SJSA1 (cell line): ENCODE results near the gene TBPL2. TPM values are rescaled to one million over a fixed set of nuclear protein-coding genes. Genes with fewer than 3 reads are reported as not detected.

ENCODE experiments used
- DNase-seq, 2 experiments: peaks; one replicate each; pipeline ENCODE4 v3.0.0-alpha.2; 2015 to 2020; ENCODE audit warnings: low spot score in 2 of 2, low read depth in 1 of 2
- H3K27ac ChIP-seq: fragments of 250-450 bp; sonication (Bioruptor Pico); 2 replicates; pipeline ENCODE4 v1.5.1; 2020; ENCODE audit warnings: mild to moderate bottlenecking, moderate library complexity
- H3K27me3 ChIP-seq: fragments of 250-450 bp; sonication (Bioruptor Pico); replicated peaks from 2 replicates; pipeline ENCODE4 v1.5.1; 2020; ENCODE audit warnings: mild to moderate bottlenecking, moderate library complexity
- H3K36me3 ChIP-seq: fragments of 250-450 bp; sonication (Bioruptor Pico); 2 replicates; pipeline ENCODE4 v1.5.1; 2020; ENCODE audit warnings: mild to moderate bottlenecking
- H3K4me1 ChIP-seq: fragments of 250-450 bp; sonication (Bioruptor Pico); replicated peaks from 2 replicates; pipeline ENCODE4 v1.6.1; 2021; ENCODE audit warnings: mild to moderate bottlenecking
- H3K4me3 ChIP-seq: fragments of 250-450 bp; sonication (Bioruptor Pico); 2 replicates; pipeline ENCODE4 v1.5.1; 2020; ENCODE audit warnings: mild to moderate bottlenecking
- H3K9me3 ChIP-seq: fragments of 250-450 bp; sonication (Bioruptor Pico); replicated peaks from 2 replicates; pipeline ENCODE4 v1.5.1; 2020; ENCODE audit warnings: mild to moderate bottlenecking
- total RNA-seq: library from RNA; depleted of rRNA; stranded (reverse); fragments of >200 nt; shearing (Covaris generic); gene quantifications from 2 replicates; pipeline ENCODE4 v1.2.3, GENCODE V29; 2014

TBPL2 gene
- total RNA-seq, 1 experiment from 2014 or later, result not detected

DNA sequence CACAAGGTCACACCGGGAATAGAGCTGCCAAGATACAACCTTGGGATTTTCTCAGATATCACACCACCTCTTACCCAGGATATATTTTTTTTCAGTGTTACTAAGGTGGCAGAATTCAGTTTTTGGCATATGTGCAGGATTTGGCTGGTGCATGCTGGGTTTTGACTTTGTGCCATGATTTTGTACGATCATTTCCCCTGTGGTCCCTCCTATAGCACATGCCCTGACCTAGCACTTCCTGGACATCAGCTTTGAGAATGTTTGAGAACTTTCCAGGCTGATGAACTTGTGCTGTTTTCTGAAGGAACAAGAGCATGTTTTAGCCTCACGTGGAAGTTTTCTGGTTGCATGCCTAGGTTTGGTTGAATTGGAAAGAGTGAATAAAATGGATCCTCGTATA, 11.0 kb upstream of the TBPL2 start:
- no peak overlapping the region for H3K27ac ChIP-seq
- no peak overlapping the region for H3K4me3 ChIP-seq
- no peaks in the 10 kb centered on the region for H3K27me3 ChIP-seq
- peaks cover 54% of the 10 kb centered on the region for H3K4me1 ChIP-seq
- no peak for DNase-seq
- H3K9me3 ChIP-seq, result no peaks in the 10 kb centered on the region
- H3K36me3 ChIP-seq, result no peaks in the 10 kb centered on the region

- Histone ChIP-seq H3K4me1 (peaks cover 58% of the 10 kb centered on the region), H3K4me3 (no peak overlapping the region), H3K27ac (no peak overlapping the region), H3K9me3 (no peaks in the 10 kb centered on the region), H3K27me3 (no peaks in the 10 kb centered on the region), H3K36me3 (no peaks in the 10 kb centered on the region)
- DNase-seq, result no peak
Measured at GRCh38 chr14:55450987-55451386, 10.6 kb upstream of the TBPL2 start.

DNA sequence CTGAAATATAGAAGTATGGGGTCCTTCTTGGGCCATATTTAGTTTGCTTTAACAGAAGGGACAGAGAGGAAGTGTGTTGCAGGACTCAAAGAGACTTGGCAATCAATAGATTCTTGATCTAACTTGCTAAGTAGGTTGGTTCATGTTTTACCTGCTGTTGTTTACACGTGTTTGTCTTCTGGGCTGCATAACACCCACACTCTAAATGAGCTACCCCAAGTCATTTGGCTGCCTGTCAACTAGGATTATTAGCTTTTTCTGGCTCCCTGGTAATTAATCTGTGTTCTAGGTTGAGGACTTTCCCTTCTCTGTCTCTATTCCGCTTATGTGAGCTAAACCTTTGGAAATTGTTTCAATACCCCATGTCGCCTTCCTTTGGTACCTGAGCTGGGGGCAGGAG, 10.1 kb upstream of the TBPL2 start:
- Histone ChIP-seq H3K36me3 (no peaks in the 10 kb centered on the region), H3K4me3 (no peak overlapping the region), H3K27ac (no peak overlapping the region), H3K4me1 (peaks cover 59% of the 10 kb centered on the region), H3K9me3 (no peaks in the 10 kb centered on the region), H3K27me3 (no peaks in the 10 kb centered on the region)
- DNase-seq, result no peak

GRCh38 chr14:55450124-55450523, 9.7 kb upstream of the TBPL2 start:
- H3K4me3 ChIP-seq, result no peak overlapping the region
- no peak overlapping the region for H3K27ac ChIP-seq
- H3K9me3 ChIP-seq, result no peaks in the 10 kb centered on the region
- no peak for DNase-seq
- peaks cover 57% of the 10 kb centered on the region for H3K4me1 ChIP-seq
- no peaks in the 10 kb centered on the region for H3K27me3 ChIP-seq
- no peaks in the 10 kb centered on the region for H3K36me3 ChIP-seq

DNA sequence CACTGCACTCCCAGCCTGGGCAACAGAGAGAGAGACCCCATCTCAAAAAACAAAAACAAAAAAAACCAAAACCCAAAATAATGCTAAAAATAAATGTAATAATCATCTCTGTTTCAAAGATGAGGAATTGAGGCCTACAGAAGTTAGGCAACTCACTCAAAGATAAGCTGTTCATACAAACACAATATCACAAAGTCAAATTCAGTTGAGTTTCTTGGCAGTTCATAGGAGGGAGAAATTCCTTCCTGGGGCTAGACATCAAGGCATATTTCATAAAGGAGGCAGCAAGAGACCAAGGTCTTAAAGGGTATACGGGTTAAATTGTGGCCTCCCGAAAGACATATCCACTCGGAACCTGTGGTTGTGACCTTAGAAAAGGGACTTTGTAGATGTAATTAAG, 8.7 kb upstream of the TBPL2 start:
- peaks cover 47% of the 10 kb centered on the region for H3K4me1 ChIP-seq
- H3K9me3 ChIP-seq, result no peaks in the 10 kb centered on the region
- H3K27ac ChIP-seq, result no peak overlapping the region
- H3K27me3 ChIP-seq, result no peaks in the 10 kb centered on the region
- DNase-seq, result peak in 1 of 2 experiments; percentile 12
- H3K36me3 ChIP-seq, result no peaks in the 10 kb centered on the region
- no peak overlapping the region for H3K4me3 ChIP-seq

- no peak overlapping the region for H3K4me3 ChIP-seq
- no peaks in the 10 kb centered on the region for H3K36me3 ChIP-seq
- peak overlapping the region; percentile 56 for H3K27ac ChIP-seq
Measured at GRCh38 chr14:55448141-55448614, 7.8 kb upstream of the TBPL2 start.

GRCh38 chr14:55446833-55447232, 6.4 kb upstream of the TBPL2 start:
- Histone ChIP-seq H3K27ac (peak overlapping the region; percentile 56), H3K27me3 (no peaks in the 10 kb centered on the region), H3K9me3 (no peaks in the 10 kb centered on the region), H3K36me3 (no peaks in the 10 kb centered on the region), H3K4me3 (no peak overlapping the region), H3K4me1 (peaks cover 37% of the 10 kb centered on the region)
- DNase-seq, result peak; percentile 53 to 73

More at GRCh38 chr14:55448141-55448614, 7.8 kb upstream of the TBPL2 start:
- peak; percentile 96 to 98 for DNase-seq
- H3K27me3 ChIP-seq, result no peaks in the 10 kb centered on the region
- peaks cover 37% of the 10 kb centered on the region for H3K4me1 ChIP-seq
- H3K9me3 ChIP-seq, result no peaks in the 10 kb centered on the region

DNA sequence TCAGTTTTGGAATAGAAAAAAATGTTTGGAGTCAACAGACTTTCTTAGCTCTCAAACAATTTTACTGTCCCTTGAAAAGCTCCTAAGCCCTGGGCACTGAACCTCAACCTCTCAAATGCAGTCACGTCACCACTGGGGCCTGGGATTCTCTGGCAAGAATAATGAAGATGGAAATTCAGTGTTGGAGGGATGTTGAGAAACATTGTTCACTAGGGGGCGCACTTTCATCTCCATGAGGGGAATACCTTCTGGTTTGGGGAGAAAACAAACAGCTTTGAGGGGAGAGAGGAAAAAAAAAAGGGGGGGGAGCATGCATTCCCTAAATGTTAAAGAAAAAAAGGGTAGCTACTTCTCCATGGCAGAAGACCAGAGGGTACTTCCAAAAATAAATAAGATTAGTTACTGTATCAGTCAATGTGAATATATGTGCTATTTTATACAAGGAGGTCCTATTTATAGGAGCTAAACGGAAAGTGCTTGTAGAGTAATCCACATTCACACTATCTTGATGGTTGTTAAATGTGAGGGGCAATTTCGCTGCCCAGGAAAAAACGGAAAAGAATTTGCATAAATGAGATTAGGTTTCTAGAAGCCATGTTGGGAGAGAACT, 5.8 kb upstream of the TBPL2 start:
- H3K4me3 ChIP-seq, result no peak overlapping the region
- H3K27ac ChIP-seq, result peak overlapping the region; percentile 56
- peaks cover 37% of the 10 kb centered on the region for H3K4me1 ChIP-seq
- H3K9me3 ChIP-seq, result no peaks in the 10 kb centered on the region
- no peaks in the 10 kb centered on the region for H3K27me3 ChIP-seq
- H3K36me3 ChIP-seq, result no peaks in the 10 kb centered on the region
- peak; percentile 73 to 79 for DNase-seq

- H3K4me1 ChIP-seq, result peaks cover 4% of the 10 kb centered on the region
- H3K4me3 ChIP-seq, result no peak overlapping the region
- no peak for DNase-seq
- H3K27ac ChIP-seq, result no peak overlapping the region
- H3K27me3 ChIP-seq, result no peaks in the 10 kb centered on the region
- H3K36me3 ChIP-seq, result no peaks in the 10 kb centered on the region
- no peaks in the 10 kb centered on the region for H3K9me3 ChIP-seq
Measured at GRCh38 chr14:55441286-55441685, 870 bp upstream of the TBPL2 start.

- Histone ChIP-seq H3K4me1 (no peaks in the 10 kb centered on the region), H3K9me3 (no peaks in the 10 kb centered on the region), H3K27ac (no peak overlapping the region), H3K27me3 (no peaks in the 10 kb centered on the region), H3K4me3 (no peak overlapping the region), H3K36me3 (no peaks in the 10 kb centered on the region)
- peak; percentile 31 to 51 for DNase-seq
Measured at GRCh38 chr14:55438066-55438683, 2.2 kb downstream of the TBPL2 start.

GRCh38 chr14:55436931-55437330, 3.5 kb downstream of the TBPL2 start:
- Histone ChIP-seq H3K4me3 (no peak overlapping the region), H3K27ac (no peak overlapping the region), H3K4me1 (no peaks in the 10 kb centered on the region), H3K9me3 (no peaks in the 10 kb centered on the region), H3K27me3 (no peaks in the 10 kb centered on the region), H3K36me3 (no peaks in the 10 kb centered on the region)
- DNase-seq, result no peak

- Histone ChIP-seq H3K9me3 (no peaks in the 10 kb centered on the region), H3K27ac (no peak overlapping the region), H3K36me3 (no peaks in the 10 kb centered on the region), H3K4me1 (no peaks in the 10 kb centered on the region), H3K27me3 (no peaks in the 10 kb centered on the region), H3K4me3 (no peak overlapping the region)
- no peak for DNase-seq
Measured at GRCh38 chr14:55436519-55436918, 3.9 kb downstream of the TBPL2 start.

DNA sequence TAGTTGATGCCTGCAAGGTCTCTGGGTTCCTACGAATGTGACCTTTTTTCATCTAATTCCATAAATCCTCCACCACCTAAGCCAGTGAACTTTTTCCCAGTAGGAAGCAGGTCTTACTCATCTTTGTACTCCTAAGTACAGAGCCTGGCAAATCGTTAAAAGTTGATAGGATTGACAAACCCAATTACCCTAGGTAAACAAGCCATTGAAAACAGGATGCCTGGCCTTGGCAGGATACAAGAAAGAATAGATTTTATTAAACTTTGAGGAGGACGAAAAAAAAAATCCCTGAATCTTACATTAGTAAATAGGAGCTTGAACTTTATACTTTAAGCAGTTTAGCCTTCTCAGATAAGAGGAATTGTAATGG, 5.6 kb downstream of the TBPL2 start:
- no peaks in the 10 kb centered on the region for H3K27me3 ChIP-seq
- no peak overlapping the region for H3K27ac ChIP-seq
- H3K4me3 ChIP-seq, result no peak overlapping the region

GRCh38 chr14:55433880-55434804, 6.3 kb downstream of the TBPL2 start:
- no peaks in the 10 kb centered on the region for H3K9me3 ChIP-seq
- no peaks in the 10 kb centered on the region for H3K36me3 ChIP-seq
- H3K27ac ChIP-seq, result no peak overlapping the region
- DNase-seq, result no peak
- no peak overlapping the region for H3K4me3 ChIP-seq
- H3K4me1 ChIP-seq, result no peaks in the 10 kb centered on the region
- no peaks in the 10 kb centered on the region for H3K27me3 ChIP-seq

More for the DNA sequence above, 5.6 kb downstream of the TBPL2 start:
- H3K36me3 ChIP-seq, result no peaks in the 10 kb centered on the region
- DNase-seq, result no peak
- H3K9me3 ChIP-seq, result no peaks in the 10 kb centered on the region
- no peaks in the 10 kb centered on the region for H3K4me1 ChIP-seq
